Measurements from ENCODE around the gene BAZ2B.

GRCh38 chr2:159613091-159613490 is 3.3 kb downstream of the BAZ2B start:
- TF ChIP-seq CTCF (IDR thresholded peaks at IDR 0.05), result no peak
- TF ChIP-seq POLR2AphosphoS5 (IDR thresholded peaks at IDR 0.05), result no peak

All from sigmoid colon (tissue), 4 donors.